Natural killer cell treated with Interleukin-12 subunit alpha and Interleukin-12 subunit beta and Interleukin-15 and Interleukin-18, amount 100 ng/mL, for 72 hours (primary cell): ENCODE measurements around the gene CTDSPL. TPM values are rescaled to one million over a fixed set of nuclear protein-coding genes. Genes with fewer than 3 reads are reported as not detected.

Source experiments
- ATAC-seq, 2 donors: fragments of 150-1000 bp; cut with Tn5 transposase in 1 of 2; sonication (Bioruptor Pico), chemical (Tn5 transposase) in 1 of 2; 2 replicates each; pipeline ENCODE4 v1.10.0; 2021
- DNase-seq: peaks from one replicate; pipeline ENCODE4 v3.0.0; 2022; ENCODE audit warnings: low spot score
- H3K27ac Mint-ChIP-seq, 2 donors: 1 replicate in 1 of 2; 2 replicates in 1 of 2; pipeline ENCODE4 v1.8.0; 2022; ENCODE audit warnings: mixed read lengths in 2 of 2, mild to moderate bottlenecking in 1 of 2, moderate library complexity in 1 of 2
- H3K27me3 Mint-ChIP-seq, 2 donors: 1 replicate in 1 of 2; 2 replicates in 1 of 2; pipeline ENCODE4 v1.8.0; 2022; ENCODE audit warnings: mixed read lengths in 2 of 2
- H3K36me3 Mint-ChIP-seq: one replicate; pipeline ENCODE4 v1.8.0; 2022; ENCODE audit warnings: mixed read lengths
- H3K4me1 Mint-ChIP-seq, 2 donors: 1 replicate in 1 of 2; 2 replicates in 1 of 2; pipeline ENCODE4 v1.8.0; 2022; ENCODE audit warnings: low read depth in 2 of 2, mixed read lengths in 2 of 2, mild to moderate bottlenecking in 1 of 2
- H3K4me3 Mint-ChIP-seq: one replicate; pipeline ENCODE4 v1.8.0; 2022; ENCODE audit warnings: mixed read lengths
- H3K9me3 Mint-ChIP-seq: 2 replicates; pipeline ENCODE4 v1.8.0; 2022; ENCODE audit warnings: mixed read lengths
- total RNA-seq, 2 donors: library from RNA; stranded (reverse); gene quantifications; one replicate each; pipeline ENCODE4 v1.2.3, GENCODE V29; 2022

The CTDSPL gene
- total RNA-seq, 2 donors from 2014 or later = 0.69 to 1.3 TPM

- Mint-ChIP-seq H3K36me3 (peaks cover 7% of the 10 kb centered on the region), H3K9me3 (no peaks in the 10 kb centered on the region), H3K27ac (no peak overlapping the region)
Measured at GRCh38 chr3:38015984-38016383, 154.3 kb downstream of the CTDSPL start.

GRCh38 chr3:38016410-38016809 lies 154.7 kb downstream of the CTDSPL start:
- Mint-ChIP-seq H3K27ac (no peak overlapping the region), H3K9me3 (no peaks in the 10 kb centered on the region), H3K4me1 (peaks cover 6 to 8% of the 10 kb centered on the region in 2 donors), H3K36me3 (peaks cover 7% of the 10 kb centered on the region), H3K4me3 (no peak overlapping the region), H3K27me3 (no peaks in the 10 kb centered on the region)
- DNase-seq (peak; percentile 25), ATAC-seq (no peak)

More at GRCh38 chr3:38015984-38016383, 154.3 kb downstream of the CTDSPL start:
- Mint-ChIP-seq H3K4me3 (no peak overlapping the region), H3K27me3 (no peaks in the 10 kb centered on the region), H3K4me1 (peaks cover 6 to 8% of the 10 kb centered on the region in 2 donors)
- ATAC-seq (no peak), DNase-seq (no peak)

DNA sequence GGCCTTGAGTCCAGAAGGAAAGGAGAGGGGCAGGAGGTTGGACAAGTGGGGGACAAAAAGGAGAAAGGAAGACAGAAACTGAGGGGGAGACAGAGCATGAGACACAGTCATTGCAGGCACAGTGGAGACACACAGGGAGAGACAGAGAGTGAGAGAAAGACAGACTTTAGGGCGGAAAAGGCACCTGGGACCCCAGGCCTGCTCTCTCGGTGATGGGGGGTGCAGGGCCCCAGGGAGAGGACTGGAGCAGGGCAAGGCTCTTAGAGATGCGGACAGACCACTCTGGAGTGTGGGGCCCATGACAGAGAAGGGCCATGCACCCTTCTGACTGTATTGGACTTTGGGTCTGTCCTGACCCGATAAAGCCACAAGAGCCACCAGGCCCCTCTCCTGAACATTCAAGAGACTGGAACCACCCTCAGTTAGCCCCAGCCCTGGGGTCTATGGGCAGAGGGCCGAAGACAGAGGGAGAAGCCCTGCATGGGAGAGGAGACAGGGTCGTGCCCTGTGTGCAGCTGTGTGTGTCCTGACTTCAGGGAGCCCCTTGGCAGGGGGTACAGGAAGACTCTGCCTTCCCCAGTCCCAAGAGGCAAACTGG lies 155.3 kb downstream of the CTDSPL start:
- peaks cover 7% of the 10 kb centered on the region for H3K36me3 Mint-ChIP-seq
- peak; percentile 45 for DNase-seq
- no peak overlapping the region for H3K27ac Mint-ChIP-seq

GRCh38 chr3:38017445-38018295 lies 156.0 kb downstream of the CTDSPL start:
- ATAC-seq = peak in 1 of 2 donors; percentile 4
- H3K9me3 Mint-ChIP-seq = no peaks in the 10 kb centered on the region

More for the DNA sequence above, 155.3 kb downstream of the CTDSPL start:
- H3K27me3 Mint-ChIP-seq = no peaks in the 10 kb centered on the region
- no peak overlapping the region for H3K4me3 Mint-ChIP-seq
- no peaks in the 10 kb centered on the region for H3K9me3 Mint-ChIP-seq
- H3K4me1 Mint-ChIP-seq = peaks cover 6 to 8% of the 10 kb centered on the region in 2 donors
- ATAC-seq = peak in 1 of 2 donors; percentile 2

GRCh38 chr3:38018296-38019266 lies 156.9 kb downstream of the CTDSPL start:
- ATAC-seq = no peak
- no peak overlapping the region for H3K27ac Mint-ChIP-seq
- DNase-seq = peak; percentile 58
- H3K4me3 Mint-ChIP-seq = no peak overlapping the region
- peaks cover 7% of the 10 kb centered on the region for H3K36me3 Mint-ChIP-seq
- H3K4me1 Mint-ChIP-seq = peaks cover 12 to 15% of the 10 kb centered on the region in 2 donors
- H3K27me3 Mint-ChIP-seq = no peaks in the 10 kb centered on the region
- no peaks in the 10 kb centered on the region for H3K9me3 Mint-ChIP-seq

More at GRCh38 chr3:38017445-38018295, 156.0 kb downstream of the CTDSPL start:
- peak; percentile 58 for DNase-seq
- peaks cover 6 to 8% of the 10 kb centered on the region in 2 donors for H3K4me1 Mint-ChIP-seq
- H3K4me3 Mint-ChIP-seq = no peak overlapping the region
- peaks cover 7% of the 10 kb centered on the region for H3K36me3 Mint-ChIP-seq
- no peaks in the 10 kb centered on the region for H3K27me3 Mint-ChIP-seq
- no peak overlapping the region for H3K27ac Mint-ChIP-seq

- Mint-ChIP-seq H3K36me3 (peaks cover 6% of the 10 kb centered on the region), H3K4me3 (no peak overlapping the region), H3K27me3 (no peaks in the 10 kb centered on the region), H3K9me3 (no peaks in the 10 kb centered on the region), H3K4me1 (peaks cover 20 to 25% of the 10 kb centered on the region in 2 donors), H3K27ac (peak overlapping the region in 1 of 2 donors; percentile 4)
- DNase-seq = no peak
- ATAC-seq = no peak
Measured at GRCh38 chr3:38019658-38020341, 158.1 kb downstream of the CTDSPL start.

DNA sequence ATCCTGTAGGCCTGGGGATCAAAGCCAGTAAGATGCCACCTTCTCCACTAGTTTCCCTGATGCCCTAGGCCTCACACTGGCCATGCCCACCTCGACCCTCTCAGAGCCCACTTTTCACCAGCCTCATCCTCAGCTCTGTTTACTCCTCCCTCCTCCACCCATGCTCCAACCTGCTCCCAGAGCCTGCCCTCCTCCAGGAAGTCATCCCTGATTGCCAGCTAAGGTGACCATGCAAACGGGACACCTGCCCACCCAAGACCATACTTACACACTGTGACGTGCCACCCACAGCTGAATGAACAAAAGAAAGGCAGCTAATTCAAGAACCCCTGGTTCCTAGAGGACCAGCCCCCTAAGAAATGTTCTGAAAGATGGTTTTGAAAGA lies 158.7 kb downstream of the CTDSPL start:
- H3K36me3 Mint-ChIP-seq = peaks cover 1% of the 10 kb centered on the region
- peak overlapping the region in 1 of 2 donors; percentile 4 for H3K27ac Mint-ChIP-seq
- H3K27me3 Mint-ChIP-seq = no peaks in the 10 kb centered on the region
- DNase-seq (no peak), ATAC-seq (no peak)
- H3K4me1 Mint-ChIP-seq = peaks cover 24 to 25% of the 10 kb centered on the region in 2 donors
- H3K4me3 Mint-ChIP-seq = no peak overlapping the region
- H3K9me3 Mint-ChIP-seq = no peaks in the 10 kb centered on the region

DNA sequence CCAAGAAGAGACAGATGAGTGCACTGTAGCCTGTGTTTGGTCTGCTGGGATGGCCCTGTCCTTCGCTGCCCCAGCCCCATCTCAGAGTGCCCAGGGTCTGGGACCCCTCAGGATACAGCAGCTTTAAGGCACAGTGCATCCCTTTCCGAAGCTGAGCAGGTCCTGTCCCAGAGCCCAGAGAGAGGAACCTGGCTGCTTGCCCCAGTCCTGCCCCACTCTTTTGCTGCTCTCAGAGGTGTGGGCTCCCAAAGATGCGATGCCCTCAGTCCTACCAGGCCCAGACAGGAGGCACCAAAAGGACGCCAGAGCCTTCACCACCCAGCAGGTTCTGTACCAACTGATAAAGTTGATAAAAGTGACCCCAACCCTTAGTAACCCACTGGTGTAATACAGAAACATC lies 159.5 kb downstream of the CTDSPL start:
- no peak overlapping the region for H3K4me3 Mint-ChIP-seq
- no peak for ATAC-seq
- no peaks in the 10 kb centered on the region for H3K9me3 Mint-ChIP-seq
- no peaks in the 10 kb centered on the region for H3K36me3 Mint-ChIP-seq
- no peak overlapping the region for H3K27ac Mint-ChIP-seq
- no peaks in the 10 kb centered on the region for H3K27me3 Mint-ChIP-seq
- H3K4me1 Mint-ChIP-seq = peaks cover 30 to 33% of the 10 kb centered on the region in 2 donors
- DNase-seq = peak; percentile 58

GRCh38 chr3:38022301-38022700 lies 160.6 kb downstream of the CTDSPL start:
- ATAC-seq (no peak), DNase-seq (peak; percentile 49)
- Mint-ChIP-seq H3K27ac (peak overlapping the region in 1 of 2 donors; percentile 8), H3K27me3 (no peaks in the 10 kb centered on the region), H3K9me3 (no peaks in the 10 kb centered on the region), H3K4me3 (no peak overlapping the region), H3K36me3 (no peaks in the 10 kb centered on the region), H3K4me1 (peaks cover 25 to 33% of the 10 kb centered on the region in 2 donors)

- Mint-ChIP-seq H3K4me3 (peak overlapping the region; percentile 97), H3K27me3 (peaks cover 0 to 1% of the 10 kb centered on the region in 2 donors), H3K4me1 (peaks cover 25 to 33% of the 10 kb centered on the region in 2 donors), H3K36me3 (no peaks in the 10 kb centered on the region), H3K9me3 (no peaks in the 10 kb centered on the region), H3K27ac (peak overlapping the region; percentile 93 to 95)
- no peak for ATAC-seq
- peak; percentile 44 for DNase-seq
Measured at GRCh38 chr3:38022896-38023709, 161.4 kb downstream of the CTDSPL start.

GRCh38 chr3:38026856-38027255 lies 165.2 kb downstream of the CTDSPL start:
- Mint-ChIP-seq H3K36me3 (no peaks in the 10 kb centered on the region), H3K4me3 (no peak overlapping the region), H3K27me3 (peaks cover 7 to 8% of the 10 kb centered on the region in 2 donors), H3K9me3 (no peaks in the 10 kb centered on the region), H3K4me1 (peaks cover 33 to 38% of the 10 kb centered on the region in 2 donors), H3K27ac (no peak overlapping the region)
- DNase-seq (no peak), ATAC-seq (no peak)
